CD4-positive, alpha-beta T cell treated with Interleukin-15 for 4 hours (primary cell): Measurements from ENCODE around the gene SHROOM1.

ENCODE experiments used
- DNase-seq: peaks from one replicate; pipeline ENCODE4 v3.0.0-alpha.2; 2020; ENCODE audit warnings: low spot score

SHROOM1 gene

GRCh38 chr5:132776938-132777208 is 53.6 kb downstream of the SHROOM1 start:
- no peak for DNase-seq

GRCh38 chr5:132776131-132776937 is 54.1 kb downstream of the SHROOM1 start:
- no peak for DNase-seq

GRCh38 chr5:132775476-132775961 is 54.9 kb downstream of the SHROOM1 start:
- no peak for DNase-seq

GRCh38 chr5:132774896-132775295 is 55.6 kb downstream of the SHROOM1 start:
- DNase-seq, result no peak

- DNase-seq, result no peak
Observed at GRCh38 chr5:132774406-132774805, 56.0 kb downstream of the SHROOM1 start.

- DNase-seq, result no peak
Observed at GRCh38 chr5:132773601-132774355, 56.7 kb downstream of the SHROOM1 start.

- no peak for DNase-seq
Observed at GRCh38 chr5:132773114-132773513, 57.3 kb downstream of the SHROOM1 start.

GRCh38 chr5:132772291-132773070 is 58.0 kb downstream of the SHROOM1 start:
- no peak for DNase-seq
